Measurements from ENCODE around the gene NXPE2. TPM values are rescaled to one million over a fixed set of nuclear protein-coding genes. Genes with fewer than 3 reads are reported as not detected.
"Not testable (repeated sequence)": the region's sequence is repeated elsewhere in the genome, so short reads cannot be mapped to it uniquely, and the experiment has no call there.

Gene NXPE2
- not detected for total RNA-seq

- Histone ChIP-seq H3K9me3 (no peaks in the 10 kb centered on the region), H3K27ac (no peak within 1 kb of the TSS), H3K36me3 (no peaks in the 10 kb centered on the region), H3K27me3 (no peaks in the 10 kb centered on the region), H3K4me1 (no peaks in the 10 kb centered on the region), H3K4me3 (replicated peaks in 1 of 3) (no peak within 1 kb of the TSS)
- no peak for DNase-seq
- intact Hi-C loops (cut with DNase I), result no loop called here
- no peak for TF ChIP-seq POLR2A (IDR thresholded peaks at IDR 0.05)
- no peak for TF ChIP-seq CTCF (IDR thresholded peaks at IDR 0.05)
- 61 to 69% methylated on average over 8 of the region's 8 CpGs for WGBS, 2 donors
These were observed at the start of gene NXPE2 for GRCh38 chr11:114678125-114679036. Gene NXPE2, plus strand, starts transcription at chr11:114678527. Its CDS starts 49 bp downstream, at chr11:114678576.

GRCh38 chr11:114631445-114631965 is 46.8 kb upstream of the NXPE2 start:
- H3K4me1 ChIP-seq; H3K9me3 ChIP-seq; H3K27me3 ChIP-seq; DNase-seq; intact Hi-C loops (cut with DNase I); H3K27ac ChIP-seq; H3K36me3 ChIP-seq; H3K4me3 ChIP-seq (replicated peaks in 1 of 3): not testable (repeated sequence)
- WGBS, 2 donors, result 90 to 95% methylated on average over 13 of the region's 13 CpGs

- H3K9me3 ChIP-seq; H3K4me1 ChIP-seq; H3K36me3 ChIP-seq; DNase-seq; H3K27ac ChIP-seq; H3K4me3 ChIP-seq (replicated peaks in 1 of 3); intact Hi-C loops (cut with DNase I); H3K27me3 ChIP-seq: not testable (repeated sequence)
- WGBS, 2 donors, result 97 to 98% methylated on average over 6 of the region's 6 CpGs
These were observed 38.9 kb upstream of the NXPE2 start for GRCh38 chr11:114639440-114639839.

GRCh38 chr11:114650661-114651060 is 27.7 kb upstream of the NXPE2 start:
- intact Hi-C loops (cut with DNase I), result no loop called here
- no peaks in the 10 kb centered on the region for H3K4me1 ChIP-seq
- no peaks in the 10 kb centered on the region for H3K27me3 ChIP-seq
- WGBS, 2 donors, result 89 to 90% methylated on average over 3 of the region's 3 CpGs
- no peaks in the 10 kb centered on the region for H3K9me3 ChIP-seq
- no peak for TF ChIP-seq POLR2A (IDR thresholded peaks at IDR 0.05)
- no peak for TF ChIP-seq CTCF (IDR thresholded peaks at IDR 0.05)
- H3K4me3 ChIP-seq (replicated peaks in 1 of 3), result no peak overlapping the region
- H3K36me3 ChIP-seq, result no peaks in the 10 kb centered on the region
- no peak overlapping the region for H3K27ac ChIP-seq
- DNase-seq, result no peak

GRCh38 chr11:114651145-114651718 is 27.1 kb upstream of the NXPE2 start:
- H3K27ac ChIP-seq, result no peak overlapping the region
- intact Hi-C loops (cut with DNase I), result no loop called here
- no peaks in the 10 kb centered on the region for H3K9me3 ChIP-seq
- no peaks in the 10 kb centered on the region for H3K4me1 ChIP-seq
- H3K4me3 ChIP-seq (replicated peaks in 1 of 3), result no peak overlapping the region
- no peaks in the 10 kb centered on the region for H3K36me3 ChIP-seq
- no peak for DNase-seq
- H3K27me3 ChIP-seq, result no peaks in the 10 kb centered on the region
- TF ChIP-seq CTCF (IDR thresholded peaks at IDR 0.05) (no peak), POLR2A (IDR thresholded peaks at IDR 0.05) (no peak)
- 91 to 93% methylated on average over 19 of the region's 19 CpGs for WGBS, 2 donors

- intact Hi-C loops (cut with DNase I), result no loop called here
- Histone ChIP-seq H3K36me3 (no peaks in the 10 kb centered on the region), H3K4me1 (no peaks in the 10 kb centered on the region), H3K4me3 (replicated peaks in 1 of 3) (no peak overlapping the region), H3K9me3 (no peaks in the 10 kb centered on the region), H3K27me3 (no peaks in the 10 kb centered on the region), H3K27ac (no peak overlapping the region)
- no peak for DNase-seq
- WGBS, 2 donors, result 46 to 57% methylated on average over 2 of the region's 2 CpGs
- TF ChIP-seq CTCF (IDR thresholded peaks at IDR 0.05) (no peak), POLR2A (IDR thresholded peaks at IDR 0.05) (no peak)
These were observed 25.2 kb upstream of the NXPE2 start for GRCh38 chr11:114653148-114653547.
